Psoas muscle (tissue), 8 donors: Measurements from ENCODE around the gene HUNK. TPM values are rescaled to one million over a fixed set of nuclear protein-coding genes. Genes with fewer than 3 reads are reported as not detected.

Source experiments
- ATAC-seq, 4 donors: fragments of 200-7000 bp; cut with Tn5 transposase; one replicate each; pipeline ENCODE4 v1.9.1; 2020; ENCODE audit warnings: moderate library complexity in 3 of 4, mild to moderate bottlenecking in 2 of 4
- DNase-seq, 2 donors: peaks; one replicate each; pipeline ENCODE4 v3.0.0-alpha.2; 2020
- H3K27ac ChIP-seq: fragments of 200-600 bp; one replicate; pipeline ENCODE4 v1.8.0; 2022
- H3K27me3 ChIP-seq, 3 donors: fragments of 200-600 bp in 1 of 3; one replicate each; pipeline versions ENCODE4 v1.6.1 to v1.8.0; 2013 to 2022; ENCODE audit warnings: low read length in 2 of 3, mild to moderate bottlenecking in 2 of 3, moderate library complexity in 1 of 3; ENCODE audit not compliant: insufficient read depth in 3 of 3
- H3K36me3 ChIP-seq, 2 donors: fragments of 200-600 bp in 1 of 2; one replicate each; pipeline versions ENCODE4 v1.6.1 to v1.8.0; 2013 to 2022; ENCODE audit warnings: low read depth in 1 of 2, mild to moderate bottlenecking in 1 of 2, moderate library complexity in 1 of 2; ENCODE audit not compliant: insufficient read depth in 1 of 2
- H3K4me1 ChIP-seq: fragments of 200-600 bp; one replicate; pipeline ENCODE4 v1.8.0; 2022
- H3K4me3 ChIP-seq: fragments of 200-600 bp; one replicate; pipeline ENCODE4 v1.8.0; 2022; ENCODE audit warnings: mild to moderate bottlenecking
- H3K9me3 ChIP-seq: fragments of 200-600 bp; one replicate; pipeline ENCODE4 v1.8.0; 2022
- WGBS, 3 donors: extraction: QIAGEN DNeasy Blood & Tissue Kit; methylation state at CpG; one replicate each; pipeline versions ENCODE4 v1.1.6 to v1.1.7; 2013; 5-methylcytosine and 5-hydroxymethylcytosine counted together
- intact Hi-C, 2 donors: fragments of 100-400 bp; cut with DNase I; formaldehyde crosslinking; loops; one replicate each; pipeline versions ENCODE4 v1.11.0 to v1.14.2; 2022
- polyA plus RNA-seq, 3 donors: library from polyadenylated mRNA; stranded (reverse); fragments of 200-250 nt; gene quantifications; one replicate each; pipeline ENCODE4 v1.2.3, GENCODE V29; 2013
- total RNA-seq, 4 donors: library from RNA; stranded (reverse); fragmentation: NEBNext Ultra II Directional in 2 of 4; extraction: Animal tissue kit (Norgen Biotek cat#: 25700) in 2 of 4; gene quantifications; one replicate each; pipeline versions ENCODE4 v1.2.1 to v1.2.4, GENCODE V29; 2021 to 2023
- TF ChIP-seq, protein P1 (sequence below): fragments of 200-600 bp; IDR thresholded peaks from one replicate; pipeline ENCODE4 v1.8.0; 2022; ENCODE audit warnings: antibody characterized with exemption
- donor health status: healthy with polysubstance abuse.
- donor health status: DM: no; HTN: no; CAD: no; lungs with moderate emphysema.
- donor health status: Bipolar disorder and iron deficiency.
- donor health status: healthy.
- donor health status: DM: yes; HTN: yes; CAD: no.
- donor health status: DM: no; HTN: no; CAD: no.
- donor health status: DM: no; HTN: no; CAD: no.
- donor health status: DM: yes; HTN: yes; CAD: no.

Gene HUNK
- total and polyA plus RNA-seq, 7 donors, result 0.03 to 0.54 (median 0.10) TPM

- TF ChIP-seq, protein P1, sequence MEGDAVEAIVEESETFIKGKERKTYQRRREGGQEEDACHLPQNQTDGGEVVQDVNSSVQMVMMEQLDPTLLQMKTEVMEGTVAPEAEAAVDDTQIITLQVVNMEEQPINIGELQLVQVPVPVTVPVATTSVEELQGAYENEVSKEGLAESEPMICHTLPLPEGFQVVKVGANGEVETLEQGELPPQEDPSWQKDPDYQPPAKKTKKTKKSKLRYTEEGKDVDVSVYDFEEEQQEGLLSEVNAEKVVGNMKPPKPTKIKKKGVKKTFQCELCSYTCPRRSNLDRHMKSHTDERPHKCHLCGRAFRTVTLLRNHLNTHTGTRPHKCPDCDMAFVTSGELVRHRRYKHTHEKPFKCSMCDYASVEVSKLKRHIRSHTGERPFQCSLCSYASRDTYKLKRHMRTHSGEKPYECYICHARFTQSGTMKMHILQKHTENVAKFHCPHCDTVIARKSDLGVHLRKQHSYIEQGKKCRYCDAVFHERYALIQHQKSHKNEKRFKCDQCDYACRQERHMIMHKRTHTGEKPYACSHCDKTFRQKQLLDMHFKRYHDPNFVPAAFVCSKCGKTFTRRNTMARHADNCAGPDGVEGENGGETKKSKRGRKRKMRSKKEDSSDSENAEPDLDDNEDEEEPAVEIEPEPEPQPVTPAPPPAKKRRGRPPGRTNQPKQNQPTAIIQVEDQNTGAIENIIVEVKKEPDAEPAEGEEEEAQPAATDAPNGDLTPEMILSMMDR, result no peak
These were observed 59.0 kb downstream of the HUNK start for GRCh38 chr21:31931644-31932469.

DNA sequence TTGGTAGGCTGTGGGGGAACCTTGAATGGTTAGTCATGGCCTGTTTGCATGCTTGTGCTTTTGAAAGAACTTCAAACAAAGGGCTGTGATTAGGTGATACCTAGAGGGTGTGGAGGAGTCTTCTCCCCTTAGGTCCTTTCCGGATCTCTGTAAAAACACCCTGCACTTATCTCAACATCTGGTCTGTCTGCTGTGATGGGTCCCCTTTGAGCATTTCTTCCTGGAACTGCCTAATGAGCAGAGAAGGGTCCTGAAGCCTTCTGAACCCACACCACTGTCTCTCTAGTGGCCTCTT, 59.6 kb downstream of the HUNK start:
- 82 to 85% (median 83%) methylated on average over 1 of the region's 1 CpG for WGBS, 3 donors

More at GRCh38 chr21:31931644-31932469, 59.0 kb downstream of the HUNK start:
- ATAC-seq, result no peak
- Histone ChIP-seq H3K36me3 (no peaks in the 10 kb centered on the region), H3K4me1 (no peaks in the 10 kb centered on the region), H3K9me3 (no peaks in the 10 kb centered on the region), H3K27me3 (no peaks in the 10 kb centered on the region), H3K27ac (no peak overlapping the region), H3K4me3 (no peak overlapping the region)
- intact Hi-C loops, result no loop called here
- WGBS, 3 donors, result 92 to 94% (median 93%) methylated on average over 23 of the region's 23 CpGs
- no peak for DNase-seq

DNA sequence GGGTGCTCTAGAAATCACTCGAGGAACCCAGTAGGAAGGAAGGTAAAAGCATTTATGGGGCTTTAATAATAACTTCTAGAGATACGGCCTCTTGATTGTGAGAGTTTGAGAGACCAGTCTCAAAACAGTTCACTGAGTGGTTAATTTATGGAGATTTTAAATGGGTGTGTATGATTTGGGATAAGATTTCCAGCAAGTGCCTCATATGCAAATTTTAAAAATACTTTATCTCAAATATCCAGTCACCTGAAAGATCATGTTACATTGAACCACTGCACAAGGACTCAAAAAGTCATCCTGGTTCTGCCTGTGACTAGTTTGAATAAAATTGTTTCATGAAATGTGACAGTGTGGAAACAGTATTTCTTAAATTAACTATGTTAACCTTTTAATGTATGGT, 64.5 kb downstream of the HUNK start:
- H3K4me1 ChIP-seq, result no peaks in the 10 kb centered on the region
- no peaks in the 10 kb centered on the region for H3K27me3 ChIP-seq
- ATAC-seq, result no peak
- intact Hi-C loops, result no loop called here
- TF ChIP-seq, protein P1, result no peak
- no peak overlapping the region for H3K4me3 ChIP-seq
- no peaks in the 10 kb centered on the region for H3K9me3 ChIP-seq
- no peak for DNase-seq
- 73 to 77% (median 73%) methylated on average over 2 of the region's 2 CpGs for WGBS, 3 donors
- H3K36me3 ChIP-seq, result no peaks in the 10 kb centered on the region
- H3K27ac ChIP-seq, result no peak overlapping the region

More for the DNA sequence above, 59.6 kb downstream of the HUNK start:
- Histone ChIP-seq H3K4me3 (no peak overlapping the region), H3K27me3 (no peaks in the 10 kb centered on the region), H3K4me1 (no peaks in the 10 kb centered on the region), H3K9me3 (no peaks in the 10 kb centered on the region), H3K27ac (no peak overlapping the region), H3K36me3 (no peaks in the 10 kb centered on the region)
- TF ChIP-seq, protein P1, result no peak
- ATAC-seq (no peak), DNase-seq (no peak)
- intact Hi-C loops, result no loop called here

DNA sequence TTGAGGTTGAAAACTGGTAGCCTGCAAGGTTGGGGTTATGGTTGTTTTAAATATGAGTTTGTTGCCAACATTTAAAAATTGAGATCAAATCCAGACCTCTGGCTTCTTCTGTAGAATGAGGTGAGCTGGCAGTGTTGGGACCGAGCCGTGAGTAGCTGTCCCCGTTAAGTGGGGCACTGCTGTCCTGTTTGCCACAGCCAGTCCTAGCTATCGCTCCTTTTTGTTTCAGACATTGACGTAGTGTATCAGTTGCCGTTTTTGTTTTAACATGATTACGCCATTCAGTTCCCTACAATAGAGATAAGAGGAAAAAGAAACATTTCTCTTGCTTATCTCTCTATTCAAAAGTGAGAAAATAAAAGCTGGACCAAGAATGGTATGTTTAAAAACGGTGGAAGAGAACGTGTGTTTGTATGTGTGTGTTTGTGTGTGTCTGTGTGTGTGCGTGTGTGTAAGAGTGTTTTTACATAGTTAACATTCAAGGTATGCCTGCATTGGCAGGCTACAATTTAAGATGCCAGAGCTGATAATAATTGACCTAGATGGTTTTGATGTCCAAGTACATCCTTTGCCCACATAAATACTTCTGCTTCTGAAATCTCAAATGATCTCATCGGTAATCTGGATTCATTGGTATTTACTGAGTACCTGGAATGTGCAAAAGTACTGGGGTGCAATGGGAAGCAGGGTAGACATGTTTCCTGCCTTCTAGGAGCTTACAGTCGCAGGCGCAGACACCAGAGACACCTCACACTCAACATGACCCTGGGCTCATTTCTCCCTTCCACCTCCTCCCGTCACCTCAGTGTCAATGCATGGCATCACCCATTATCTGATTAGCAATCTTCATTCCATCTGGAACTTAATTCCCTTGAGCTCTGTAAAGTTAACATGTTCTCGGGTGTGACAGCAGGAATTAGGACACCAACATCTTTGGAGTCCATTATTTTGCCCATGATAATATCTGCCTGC, 65.8 kb downstream of the HUNK start:
- no peaks in the 10 kb centered on the region for H3K36me3 ChIP-seq
- TF ChIP-seq, protein P1, result no peak
- no peaks in the 10 kb centered on the region for H3K27me3 ChIP-seq
- ATAC-seq, result no peak
- no peak overlapping the region for H3K27ac ChIP-seq
- DNase-seq, result no peak
- no peak overlapping the region for H3K4me3 ChIP-seq
- WGBS, 3 donors, result 87 to 90% (median 89%) methylated on average over 15 of the region's 15 CpGs
- H3K4me1 ChIP-seq, result no peaks in the 10 kb centered on the region
- intact Hi-C loops, result no loop called here
- H3K9me3 ChIP-seq, result no peaks in the 10 kb centered on the region
